H4 (cell line): ENCODE results near the gene CNTNAP2. TPM values are rescaled to one million over a fixed set of nuclear protein-coding genes. Genes with fewer than 3 reads are reported as not detected.

ENCODE experiments used
- DNase-seq: peaks from one replicate; pipeline ENCODE4 v3.0.0-alpha.2; 2015; ENCODE audit warnings: low spot score
- total RNA-seq: library from RNA; depleted of rRNA; stranded (reverse); fragments of >200 nt; shearing (Covaris generic); gene quantifications from 2 replicates; pipeline ENCODE4 v1.2.3, GENCODE V29; 2014

The CNTNAP2 gene
- total RNA-seq, 1 experiment from 2014 or later, result 1.7 TPM

- no peak for DNase-seq
Measured at GRCh38 chr7:146290746-146291145, 174.1 kb downstream of the CNTNAP2 start.

- no peak for DNase-seq
Measured at GRCh38 chr7:146291900-146292299, 175.3 kb downstream of the CNTNAP2 start.

DNA sequence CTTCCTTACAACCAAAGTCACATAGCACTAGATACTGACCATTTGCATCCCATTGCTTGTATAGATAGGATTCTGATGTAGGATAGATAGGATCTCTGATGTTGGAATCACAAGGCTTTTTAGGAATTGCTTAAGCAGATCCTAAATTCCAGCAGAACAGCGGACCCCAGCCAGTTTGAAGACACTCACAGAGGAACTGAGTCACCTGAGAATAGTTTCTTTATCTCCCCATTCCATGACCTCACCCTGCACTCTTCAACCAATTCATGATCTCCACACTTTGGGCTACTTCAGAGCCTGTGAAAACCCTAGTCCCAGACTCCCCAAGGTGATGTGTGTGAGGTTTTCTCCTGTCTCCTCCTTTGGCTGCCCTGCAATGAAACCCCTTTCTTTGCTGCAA is 179.4 kb downstream of the CNTNAP2 start:
- no peak for DNase-seq

GRCh38 chr7:146314962-146315361 is 198.4 kb downstream of the CNTNAP2 start:
- DNase-seq, result no peak

- peak; percentile 24 for DNase-seq
Measured at GRCh38 chr7:146319629-146320028, 203.0 kb downstream of the CNTNAP2 start.

GRCh38 chr7:146321301-146321700 is 204.7 kb downstream of the CNTNAP2 start:
- peak; percentile 10 for DNase-seq

DNA sequence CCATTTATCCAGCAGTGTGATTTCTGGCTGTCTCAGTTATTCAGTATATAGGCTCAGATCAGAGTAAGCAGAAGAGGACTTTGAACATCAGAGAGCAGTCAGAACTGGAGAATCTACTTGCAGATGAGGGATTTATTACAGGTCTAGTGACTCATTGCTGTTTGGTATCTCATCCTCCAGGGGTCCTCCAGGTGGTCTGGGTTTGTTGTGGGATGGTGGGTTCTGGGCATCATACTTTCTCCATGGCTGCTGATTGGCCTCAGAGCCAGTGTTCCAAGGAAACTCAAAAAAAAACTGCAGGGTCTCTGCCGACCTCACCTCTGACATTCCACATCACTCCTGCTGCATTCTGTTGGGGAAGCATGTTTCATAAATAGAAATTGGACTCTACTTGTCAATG is 214.8 kb downstream of the CNTNAP2 start:
- no peak for DNase-seq

- DNase-seq, result no peak
Measured at GRCh38 chr7:146345251-146345650, 228.7 kb downstream of the CNTNAP2 start.

DNA sequence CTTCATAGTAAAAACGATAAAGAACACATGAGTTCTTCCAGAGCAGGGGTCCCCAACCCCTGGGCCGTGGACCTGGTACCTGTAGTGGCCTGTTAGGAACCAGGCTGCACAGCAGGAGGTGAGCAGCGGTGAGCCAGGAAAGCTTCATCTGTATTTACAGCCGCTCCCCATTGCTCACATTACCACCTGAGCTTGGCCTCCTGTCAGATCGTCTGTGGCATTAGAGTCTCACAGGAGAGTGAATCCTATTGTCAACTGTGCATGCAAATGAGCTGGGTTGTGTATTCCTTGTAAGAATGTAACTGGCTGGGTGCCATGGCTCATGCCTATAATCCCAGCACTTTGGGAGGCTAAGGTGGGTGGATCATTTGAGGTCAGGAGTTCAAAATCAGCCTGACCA is 229.5 kb downstream of the CNTNAP2 start:
- DNase-seq, result no peak

GRCh38 chr7:146355216-146355615 is 238.6 kb downstream of the CNTNAP2 start:
- no peak for DNase-seq

GRCh38 chr7:146359176-146359575 is 242.6 kb downstream of the CNTNAP2 start:
- no peak for DNase-seq

DNA sequence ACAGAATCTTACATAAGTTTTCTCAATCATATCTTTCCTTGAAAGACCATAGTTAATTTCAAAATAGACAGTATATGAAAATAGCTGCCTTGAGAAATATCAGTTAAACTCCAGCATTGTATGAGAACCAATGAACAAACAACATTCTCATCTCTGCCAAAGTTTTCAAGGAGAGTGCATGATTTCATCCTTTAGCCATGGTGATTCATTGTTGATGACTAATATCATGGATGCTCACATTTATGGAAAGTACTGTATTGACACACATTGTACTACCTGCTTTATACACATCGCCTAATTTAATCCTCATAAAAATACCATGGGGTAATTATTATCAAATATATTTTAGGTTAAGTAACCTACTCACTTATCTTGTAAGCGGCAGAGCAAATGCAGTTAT is 250.3 kb downstream of the CNTNAP2 start:
- peak; percentile 60 for DNase-seq

DNA sequence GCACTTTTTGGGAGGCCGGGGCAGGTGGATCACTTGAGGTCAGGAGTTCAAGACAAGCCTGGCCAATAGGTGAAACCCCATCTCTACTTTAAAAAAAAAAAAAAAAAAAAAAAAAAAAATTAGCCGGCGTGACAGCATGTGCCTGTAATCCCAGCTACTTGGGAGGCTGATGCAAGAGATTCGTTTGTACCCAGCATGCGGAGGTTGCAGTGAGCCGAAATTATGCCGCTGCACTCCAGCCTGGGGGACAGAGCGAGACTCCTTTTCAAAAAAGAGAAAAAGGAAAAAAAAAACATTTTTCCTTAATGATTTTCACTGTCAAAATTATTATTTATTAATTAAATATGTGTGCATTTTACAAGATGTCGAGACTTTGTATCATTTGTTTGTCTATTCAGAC is 253.6 kb downstream of the CNTNAP2 start:
- no peak for DNase-seq

DNA sequence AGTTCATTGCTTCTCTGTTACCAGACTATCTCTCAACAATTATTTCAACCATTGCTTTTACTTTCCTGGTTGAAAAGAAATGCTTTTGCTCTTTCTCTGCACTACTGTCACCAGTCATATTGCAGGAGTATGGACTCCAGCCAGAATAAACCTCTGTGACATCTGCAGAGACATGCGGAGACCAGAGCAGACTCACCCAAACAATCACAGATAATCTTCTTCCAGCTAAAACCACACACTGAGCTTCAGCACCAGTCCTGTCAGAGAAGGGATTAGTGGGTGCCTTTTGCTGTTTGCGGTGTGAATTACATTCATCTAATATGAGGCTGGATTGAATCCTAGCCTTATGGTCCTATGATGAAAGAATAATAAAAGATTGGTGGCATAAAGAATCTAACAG is 258.6 kb downstream of the CNTNAP2 start:
- DNase-seq, result peak; percentile 58

GRCh38 chr7:146378196-146378595 is 261.6 kb downstream of the CNTNAP2 start:
- DNase-seq, result no peak

DNA sequence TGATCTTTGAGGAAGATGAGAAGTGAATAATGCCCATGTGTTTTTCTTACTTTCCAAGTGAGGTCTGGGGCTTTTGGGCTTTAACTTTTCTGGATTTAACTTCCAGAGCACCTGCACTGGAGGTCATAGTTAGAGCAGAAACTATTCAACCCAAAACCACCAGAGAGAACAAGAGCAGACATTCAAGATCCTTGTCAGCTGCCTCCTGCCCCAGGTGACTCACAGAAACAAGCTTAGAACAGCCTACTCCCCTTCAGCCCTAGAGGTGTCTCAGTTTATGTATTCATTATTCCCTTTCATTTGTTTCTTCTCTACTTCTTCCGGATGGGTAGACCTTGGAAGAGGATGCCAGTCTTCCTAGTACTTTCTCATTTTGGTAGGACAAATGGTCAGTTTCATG is 270.5 kb downstream of the CNTNAP2 start:
- no peak for DNase-seq

- no peak for DNase-seq
Measured at GRCh38 chr7:146388928-146389327, 272.3 kb downstream of the CNTNAP2 start.

DNA sequence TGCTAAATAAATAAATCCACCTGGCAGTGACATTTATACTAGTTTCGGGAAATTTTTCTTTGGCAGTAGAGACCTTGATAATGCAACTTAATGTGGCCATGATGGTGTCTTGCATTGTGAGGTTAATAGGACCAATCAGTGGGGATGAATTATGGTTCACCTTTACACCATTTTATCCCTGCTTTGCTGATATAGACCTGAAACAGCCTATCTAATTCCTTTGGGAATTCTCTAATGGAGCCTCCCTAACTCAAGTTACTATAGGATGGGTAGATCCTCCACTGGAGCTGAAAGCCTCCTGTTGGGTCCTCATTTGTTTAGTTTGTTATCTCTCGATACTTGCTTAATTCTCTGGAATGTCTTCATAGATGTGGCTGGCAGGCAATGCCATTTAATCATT is 276.7 kb downstream of the CNTNAP2 start:
- no peak for DNase-seq

GRCh38 chr7:146397141-146397540 is 280.5 kb downstream of the CNTNAP2 start:
- DNase-seq, result no peak

DNA sequence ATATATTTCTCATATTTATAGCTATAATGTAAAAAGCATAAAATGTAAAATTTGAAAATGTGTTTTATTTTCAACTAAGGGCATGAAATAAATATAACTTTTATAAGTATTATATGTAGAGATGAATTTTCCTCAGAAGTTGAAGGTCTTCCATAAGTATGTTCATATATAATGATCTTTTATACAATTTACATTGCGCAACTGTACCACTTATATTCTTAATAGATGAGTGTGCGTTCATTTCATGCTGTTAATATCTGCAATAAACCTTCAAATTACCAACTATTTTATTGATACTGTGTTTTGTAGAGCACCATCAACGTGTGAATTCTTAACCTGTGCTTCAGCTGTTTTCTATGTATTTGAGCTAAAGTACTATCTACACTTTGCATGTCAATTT is 285.3 kb downstream of the CNTNAP2 start:
- no peak for DNase-seq

DNA sequence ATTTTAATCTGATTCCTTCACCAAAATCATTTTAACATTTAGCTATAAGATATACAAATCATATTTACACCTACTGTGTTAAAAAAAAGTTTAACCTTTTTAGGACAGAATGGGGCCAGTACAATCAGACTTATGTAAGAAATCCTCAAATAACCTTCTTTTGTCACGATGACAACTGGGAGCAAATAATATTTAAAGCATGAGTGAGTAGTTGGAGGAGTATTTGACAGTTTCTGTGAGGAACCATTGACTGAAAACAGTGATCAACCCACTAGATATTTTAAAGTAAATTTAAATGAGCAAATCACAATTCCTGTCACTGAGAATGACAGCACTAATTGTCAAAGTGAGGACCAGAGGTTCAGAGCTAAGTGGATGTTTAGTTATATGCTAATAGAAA is 289.1 kb downstream of the CNTNAP2 start:
- no peak for DNase-seq

DNA sequence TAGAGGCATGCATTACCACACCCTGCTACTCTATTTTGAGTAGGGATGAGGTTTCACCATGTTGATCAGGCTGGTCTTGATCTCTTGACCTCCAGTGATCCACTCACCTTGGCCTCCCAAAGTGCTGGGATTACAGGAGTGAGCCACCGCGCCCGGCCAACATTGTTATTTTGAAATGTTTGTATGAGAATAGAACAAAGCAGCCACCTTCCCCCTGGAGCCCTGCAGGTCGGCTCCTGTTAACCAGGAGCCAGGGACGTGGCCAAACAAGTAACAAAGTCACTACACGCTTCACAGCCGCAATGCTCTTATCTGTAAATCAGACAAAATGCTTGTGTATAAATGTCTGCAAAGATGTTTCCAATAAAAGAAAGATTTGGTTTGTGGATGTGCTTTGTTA is 295.4 kb downstream of the CNTNAP2 start:
- DNase-seq, result no peak

DNA sequence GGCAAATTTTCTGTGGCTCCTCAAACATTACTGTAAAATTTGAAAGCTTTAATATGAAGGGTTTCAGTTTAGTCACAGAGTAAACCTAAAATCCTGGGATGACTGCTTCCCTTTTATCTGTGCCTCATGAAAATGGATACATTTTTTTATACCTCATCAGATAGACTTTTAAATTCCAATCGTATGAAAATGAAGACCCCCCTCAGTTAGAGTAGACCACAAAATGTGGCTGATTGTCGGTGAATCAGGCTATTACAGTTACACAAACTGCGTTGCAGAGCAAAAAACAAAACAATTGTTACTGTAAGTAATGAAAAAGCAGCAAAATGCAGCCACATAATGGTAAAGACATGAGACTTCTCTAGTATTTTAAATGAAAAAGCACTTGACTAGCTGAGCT is 296.2 kb downstream of the CNTNAP2 start:
- DNase-seq, result no peak

- DNase-seq, result no peak
Measured at GRCh38 chr7:146414373-146414772, 297.8 kb downstream of the CNTNAP2 start.

DNA sequence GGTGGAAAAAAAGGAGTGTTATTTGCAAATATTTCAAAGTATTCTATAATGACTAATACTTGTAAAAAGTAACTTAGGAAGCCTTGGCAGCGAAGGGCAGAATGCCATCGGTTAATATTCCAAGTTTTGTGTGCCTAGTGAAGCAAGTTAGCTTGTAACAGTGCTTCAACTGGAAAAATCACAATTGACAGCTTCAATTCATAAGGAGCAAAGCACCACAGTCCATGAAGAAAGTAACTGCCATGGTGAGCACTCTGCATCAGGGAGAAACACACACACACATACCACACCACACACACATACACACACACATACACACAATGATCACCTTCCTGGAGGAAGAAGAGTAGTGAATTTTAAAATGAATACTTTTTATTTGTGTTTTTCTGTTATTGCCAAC is 298.3 kb downstream of the CNTNAP2 start:
- DNase-seq, result no peak
